WERI-Rb-1 (cell line): ENCODE measurements around the gene ATP2B2.

Experiments
- DNase-seq: peaks from one replicate; pipeline ENCODE4 v3.0.0-alpha.2; 2020
- H3K27ac ChIP-seq: fragments of 250-450 bp; sonication (Bioruptor Pico); 2 replicates; pipeline ENCODE4 v1.5.1; 2020; ENCODE audit warnings: mild to moderate bottlenecking, moderate library complexity
- H3K27me3 ChIP-seq: fragments of 250-450 bp; sonication (Bioruptor Pico); 2 replicates; pipeline ENCODE4 v1.5.1; 2021; ENCODE audit warnings: mild to moderate bottlenecking, low read depth, moderate library complexity; ENCODE audit not compliant: insufficient read depth, severe bottlenecking
- H3K36me3 ChIP-seq: fragments of 250-450 bp; sonication (Bioruptor Pico); 2 replicates; pipeline ENCODE4 v1.5.1; 2020; ENCODE audit warnings: mild to moderate bottlenecking, moderate library complexity
- H3K4me3 ChIP-seq: 2 replicates; pipeline ENCODE4 v1.5.1; 2011; ENCODE audit warnings: low read depth, mild to moderate bottlenecking, control low read depth, low read length
- H3K9me3 ChIP-seq: fragments of 250-450 bp; sonication (Bioruptor Pico); 2 replicates; pipeline ENCODE4 v1.5.1; 2021; ENCODE audit warnings: mild to moderate bottlenecking, moderate library complexity; ENCODE audit not compliant: severe bottlenecking
- CTCF ChIP-seq: IDR thresholded peaks from 2 replicates; pipeline ENCODE4 v1.5.1; 2011; ENCODE audit warnings: low read depth, mild to moderate bottlenecking, control low read depth, inconsistent platforms, low read length

ATP2B2 gene

DNA sequence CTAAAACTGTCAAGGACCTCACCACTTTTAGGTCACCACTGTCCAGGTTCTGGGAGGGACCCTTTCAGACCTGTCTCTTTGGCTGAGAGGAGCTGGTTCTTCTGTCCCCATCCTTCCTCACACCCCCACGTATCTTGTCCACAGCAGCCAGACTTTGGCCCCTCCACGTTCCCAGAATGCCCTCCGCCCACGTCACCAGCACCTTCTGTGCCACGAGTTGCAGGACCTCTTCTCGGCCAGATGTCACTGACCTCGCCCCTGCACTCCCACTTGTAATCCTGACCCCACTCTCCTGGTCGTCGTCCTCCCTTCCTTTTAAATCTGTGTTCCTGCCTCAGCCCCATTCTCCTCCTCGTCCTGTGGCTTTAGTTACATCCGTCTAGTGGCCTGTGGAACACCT, 161.9 kb downstream of the ATP2B2 start:
- H3K27ac ChIP-seq = no peak overlapping the region
- H3K27me3 ChIP-seq = no peaks in the 10 kb centered on the region
- TF ChIP-seq CTCF = no peak
- no peak for DNase-seq
- no peak overlapping the region for H3K4me3 ChIP-seq
- no peaks in the 10 kb centered on the region for H3K9me3 ChIP-seq
- H3K36me3 ChIP-seq = no peaks in the 10 kb centered on the region

DNA sequence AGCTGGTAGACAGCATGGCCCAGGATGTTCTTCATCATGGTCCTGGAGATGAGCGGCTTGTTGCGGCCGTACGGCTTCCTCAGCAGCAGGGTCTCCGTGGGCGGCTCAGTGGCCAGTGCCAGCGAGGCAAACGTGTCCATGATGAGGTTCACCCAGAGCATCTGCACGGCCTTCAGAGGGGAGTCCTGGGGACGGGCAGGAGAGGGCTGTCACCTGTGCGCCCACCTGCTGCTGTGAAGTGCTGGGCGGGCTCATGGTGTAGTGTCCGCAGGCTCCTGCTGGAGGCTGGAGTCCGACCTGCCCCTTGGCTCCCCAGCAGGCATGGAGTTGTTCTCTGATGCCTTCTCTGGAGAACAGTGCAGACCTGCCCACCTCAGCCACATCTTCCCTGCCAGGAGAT, 162.6 kb downstream of the ATP2B2 start:
- Histone ChIP-seq H3K4me3 (no peak overlapping the region), H3K27me3 (no peaks in the 10 kb centered on the region), H3K9me3 (no peaks in the 10 kb centered on the region), H3K27ac (no peak overlapping the region), H3K36me3 (no peaks in the 10 kb centered on the region)
- DNase-seq = no peak
- no peak for TF ChIP-seq CTCF

GRCh38 chr3:10341901-10342398, 163.4 kb downstream of the ATP2B2 start:
- Histone ChIP-seq H3K36me3 (no peaks in the 10 kb centered on the region), H3K9me3 (no peaks in the 10 kb centered on the region), H3K4me3 (no peak overlapping the region), H3K27me3 (no peaks in the 10 kb centered on the region), H3K27ac (no peak overlapping the region)
- DNase-seq = no peak
- no peak for TF ChIP-seq CTCF

DNA sequence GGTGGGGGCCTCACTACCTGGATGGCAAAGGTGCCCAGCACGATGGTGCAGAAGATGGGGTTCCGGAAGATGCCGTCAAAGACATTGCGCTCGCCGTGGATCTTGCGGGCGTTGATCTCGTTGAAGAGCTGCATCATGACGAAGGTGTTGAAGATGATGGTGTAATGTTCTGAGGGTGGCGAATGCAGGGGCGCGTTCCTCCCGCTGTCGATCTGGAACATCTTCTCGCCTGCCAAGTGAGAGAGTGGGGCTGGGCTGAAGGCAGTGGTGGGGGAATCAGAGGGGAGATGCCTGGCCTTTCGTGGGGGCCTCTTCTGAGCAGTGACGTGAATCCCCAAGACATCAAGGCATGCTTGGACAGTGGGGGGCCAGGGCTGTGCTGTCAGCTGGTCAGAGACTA, 164.9 kb downstream of the ATP2B2 start:
- H3K27ac ChIP-seq = no peak overlapping the region
- H3K27me3 ChIP-seq = no peaks in the 10 kb centered on the region
- DNase-seq = no peak
- TF ChIP-seq CTCF = no peak
- no peaks in the 10 kb centered on the region for H3K9me3 ChIP-seq
- H3K4me3 ChIP-seq = no peak overlapping the region
- H3K36me3 ChIP-seq = no peaks in the 10 kb centered on the region

GRCh38 chr3:10340046-10340445, 165.3 kb downstream of the ATP2B2 start:
- no peak for TF ChIP-seq CTCF
- Histone ChIP-seq H3K4me3 (no peak overlapping the region), H3K27me3 (no peaks in the 10 kb centered on the region), H3K9me3 (no peaks in the 10 kb centered on the region), H3K27ac (no peak overlapping the region), H3K36me3 (no peaks in the 10 kb centered on the region)
- no peak for DNase-seq

DNA sequence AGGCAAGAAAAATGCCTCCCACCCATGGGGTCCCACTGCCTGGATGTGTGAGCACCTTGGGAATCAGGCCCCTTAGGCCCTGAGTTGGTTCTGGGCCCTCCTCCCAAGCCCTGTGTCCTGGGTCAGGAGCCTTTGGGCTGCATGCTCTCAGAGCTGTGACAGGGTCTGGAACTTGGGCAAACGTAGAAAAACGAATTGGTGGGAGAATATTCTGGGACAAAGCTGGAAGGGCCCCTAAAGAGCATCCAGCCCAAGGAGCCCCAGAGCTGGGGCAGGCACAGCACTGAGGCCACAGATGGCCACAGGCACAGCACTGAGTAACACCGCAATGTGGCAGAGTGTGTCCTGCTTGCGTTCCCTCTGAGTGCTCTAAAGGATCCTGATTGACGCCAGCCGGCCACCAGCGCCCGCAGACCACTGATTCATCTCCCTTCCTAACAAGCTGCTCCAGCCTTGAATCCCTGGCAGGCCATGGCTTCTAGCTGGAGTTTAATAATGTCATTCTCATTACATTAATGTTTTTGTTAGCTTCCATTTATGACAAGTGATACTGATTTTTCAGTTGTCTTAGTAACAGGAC, 165.9 kb downstream of the ATP2B2 start:
- Histone ChIP-seq H3K27ac (no peak overlapping the region), H3K27me3 (no peaks in the 10 kb centered on the region), H3K4me3 (no peak overlapping the region), H3K9me3 (no peaks in the 10 kb centered on the region), H3K36me3 (no peaks in the 10 kb centered on the region)
- DNase-seq = no peak
- TF ChIP-seq CTCF = no peak
